Glomerular visceral epithelial cell (primary cell): Measurements from ENCODE around the gene TMEM253.
A peak's percentile ranks its signal among the peaks of the same experiment; 100 is the strongest.

Experiments
- DNase-seq: peaks from one replicate; pipeline ENCODE4 v3.0.0-alpha.2; 2016; ENCODE audit errors: extremely low spot score

Gene TMEM253

DNA sequence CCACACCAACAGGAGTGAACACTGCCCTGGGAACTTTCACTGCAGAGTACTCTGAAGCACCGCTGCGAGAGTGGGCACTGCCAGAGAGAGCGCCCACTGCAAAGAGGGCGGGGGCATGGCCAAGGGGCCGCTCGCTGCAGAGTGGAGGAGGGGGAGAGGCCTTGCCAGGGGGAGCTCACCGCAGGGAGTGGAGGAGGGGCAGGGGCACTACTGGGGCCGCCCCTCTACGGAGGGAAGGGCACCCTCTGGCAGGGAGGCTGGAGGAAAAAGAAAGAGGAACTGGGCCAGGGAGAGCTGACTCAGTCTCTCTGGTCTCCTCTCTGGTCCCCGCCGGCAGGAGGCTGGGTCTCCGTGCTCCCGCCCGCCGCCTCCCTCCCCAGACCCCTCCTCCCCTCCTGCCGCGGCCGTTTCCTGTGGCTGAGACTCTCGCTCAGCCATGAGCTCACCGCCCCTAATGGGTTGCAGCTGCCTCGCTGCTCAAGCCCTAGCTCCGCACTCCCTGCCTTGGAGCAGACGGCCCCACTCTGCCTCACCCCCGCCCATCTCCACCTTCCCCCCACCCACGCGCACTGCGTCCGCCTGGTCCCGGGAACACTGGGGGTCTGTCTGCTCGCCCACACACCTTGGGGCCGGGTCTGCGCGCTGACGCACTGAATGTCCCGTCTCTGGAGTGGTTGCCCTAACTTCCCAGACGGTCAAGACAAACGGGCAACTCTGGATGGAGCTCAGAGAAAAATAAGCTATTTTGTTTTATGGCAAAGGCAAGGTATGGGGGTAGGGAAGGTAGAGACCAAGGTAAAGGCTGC lies 29.4 kb upstream of the TMEM253 start:
- DNase-seq, result peak; percentile 95

DNA sequence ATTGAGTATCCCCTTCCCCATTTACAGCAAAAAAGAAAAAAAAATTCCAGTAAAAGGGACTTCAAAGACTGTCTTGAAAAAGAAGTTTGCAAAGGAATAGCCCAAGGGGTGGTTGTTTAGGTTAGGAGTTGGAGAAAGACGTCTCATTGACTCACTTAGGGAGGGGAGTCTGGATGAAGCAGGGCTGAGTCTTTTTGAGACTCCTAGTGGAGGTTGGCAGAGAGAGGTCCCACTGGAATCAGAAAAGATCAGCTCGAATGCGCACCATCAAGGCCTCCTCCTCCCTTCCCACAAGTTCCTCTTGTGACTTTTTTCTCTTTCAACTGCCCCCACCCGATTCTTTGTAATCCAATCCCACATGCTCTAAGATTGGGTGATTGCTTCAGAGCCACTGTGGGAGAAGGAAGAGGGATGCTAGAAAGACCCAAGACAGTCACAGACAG lies 28.8 kb upstream of the TMEM253 start:
- DNase-seq, result no peak

DNA sequence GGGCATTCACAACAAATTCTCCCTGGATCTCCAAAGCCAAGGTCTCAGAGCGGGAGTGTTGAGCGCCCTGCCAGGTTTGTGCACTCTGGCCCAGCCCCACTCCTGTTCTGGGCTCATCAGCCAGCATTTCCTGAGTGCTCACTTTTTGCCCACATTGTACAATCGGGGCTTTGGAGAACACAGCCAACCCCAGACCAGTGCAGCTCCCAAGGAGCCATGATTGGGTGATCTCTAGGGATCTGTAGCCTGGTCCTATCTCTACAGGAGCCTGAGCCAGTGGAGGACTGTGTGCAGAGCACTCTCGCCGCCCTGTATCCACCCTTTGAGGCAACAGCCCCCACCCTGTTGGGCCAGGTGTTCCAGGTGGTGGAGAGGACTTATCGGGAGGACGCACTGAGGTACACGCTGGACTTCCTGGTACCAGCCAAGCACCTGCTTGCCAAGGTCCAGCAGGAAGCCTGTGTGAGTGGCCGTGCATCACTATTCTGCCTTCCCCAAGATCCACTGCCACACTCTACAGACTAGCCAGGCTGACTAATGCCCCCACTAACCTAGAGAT lies 28.0 kb upstream of the TMEM253 start:
- no peak for DNase-seq

DNA sequence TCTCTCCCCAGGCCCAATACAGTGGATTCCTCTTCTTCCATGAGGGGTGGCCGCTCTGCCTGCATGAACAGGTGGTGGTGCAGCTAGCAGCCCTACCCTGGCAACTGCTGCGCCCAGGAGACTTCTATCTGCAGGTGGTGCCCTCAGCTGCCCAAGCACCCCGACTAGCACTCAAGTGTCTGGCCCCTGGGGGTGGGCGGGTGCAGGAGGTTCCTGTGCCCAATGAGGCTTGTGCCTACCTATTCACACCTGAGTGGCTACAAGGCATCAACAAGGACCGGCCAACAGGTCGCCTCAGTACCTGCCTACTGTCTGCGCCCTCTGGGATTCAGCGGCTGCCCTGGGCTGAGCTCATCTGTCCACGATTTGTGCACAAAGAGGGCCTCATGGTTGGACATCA lies 26.9 kb upstream of the TMEM253 start:
- no peak for DNase-seq

DNA sequence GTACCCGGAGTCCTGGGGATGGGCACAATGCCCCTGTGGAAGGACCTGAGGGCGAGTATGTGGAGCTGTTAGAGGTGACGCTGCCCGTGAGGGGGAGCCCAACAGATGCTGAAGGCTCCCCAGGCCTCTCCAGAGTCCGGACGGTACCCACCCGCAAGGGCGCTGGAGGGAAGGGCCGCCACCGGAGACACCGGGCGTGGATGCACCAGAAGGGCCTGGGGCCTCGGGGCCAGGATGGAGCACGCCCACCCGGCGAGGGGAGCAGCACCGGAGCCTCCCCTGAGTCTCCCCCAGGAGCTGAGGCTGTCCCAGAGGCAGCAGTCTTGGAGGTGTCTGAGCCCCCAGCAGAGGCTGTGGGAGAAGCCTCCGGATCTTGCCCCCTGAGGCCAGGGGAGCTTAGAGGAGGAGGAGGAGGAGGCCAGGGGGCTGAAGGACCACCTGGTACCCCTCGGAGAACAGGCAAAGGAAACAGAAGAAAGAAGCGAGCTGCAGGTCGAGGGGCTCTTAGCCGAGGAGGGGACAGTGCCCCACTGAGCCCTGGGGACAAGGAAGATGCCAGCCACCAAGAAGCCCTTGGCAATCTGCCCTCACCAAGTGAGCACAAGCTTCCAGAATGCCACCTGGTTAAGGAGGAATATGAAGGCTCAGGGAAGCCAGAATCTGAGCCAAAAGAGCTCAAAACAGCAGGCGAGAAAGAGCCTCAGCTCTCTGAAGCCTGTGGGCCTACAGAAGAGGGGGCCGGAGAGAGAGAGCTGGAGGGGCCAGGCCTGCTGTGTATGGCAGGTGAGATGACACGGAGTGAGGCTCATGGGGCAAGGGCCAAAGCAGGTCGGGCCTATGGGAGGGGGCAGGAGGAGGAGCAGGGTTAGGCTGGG lies 26.2 kb upstream of the TMEM253 start:
- DNase-seq, result no peak

DNA sequence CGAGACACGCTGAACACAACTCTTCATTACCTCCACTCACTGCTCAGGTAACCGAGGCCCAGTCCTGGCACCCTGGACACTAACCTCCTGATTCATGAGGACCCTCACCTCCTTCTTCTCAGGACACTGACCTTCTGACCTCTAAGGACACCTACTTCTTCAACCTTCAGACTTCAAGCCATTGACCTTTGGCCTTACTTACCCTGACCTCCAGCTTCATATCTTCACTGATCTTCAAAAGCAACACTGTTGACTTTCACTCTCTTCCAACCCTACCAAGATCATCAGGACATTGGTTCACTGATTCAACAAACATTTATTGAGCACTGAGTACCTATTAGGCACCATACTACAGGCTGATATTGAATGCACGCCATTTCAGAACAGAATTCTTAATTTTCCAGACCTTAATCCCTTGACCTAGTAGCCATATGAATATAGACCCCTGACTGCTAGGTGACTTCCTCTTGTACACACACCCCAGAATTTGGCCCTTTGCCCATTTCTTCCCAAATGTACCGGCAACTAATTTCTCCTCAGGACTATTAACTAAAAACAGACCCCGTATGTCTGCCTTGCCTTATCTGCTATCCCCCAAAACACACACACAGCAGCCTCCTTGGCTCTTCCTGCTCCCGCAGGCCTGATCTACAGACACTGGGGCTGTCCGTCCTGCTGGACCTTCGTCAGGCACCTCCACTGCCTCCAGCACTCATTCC lies 25.0 kb upstream of the TMEM253 start:
- DNase-seq, result no peak

DNA sequence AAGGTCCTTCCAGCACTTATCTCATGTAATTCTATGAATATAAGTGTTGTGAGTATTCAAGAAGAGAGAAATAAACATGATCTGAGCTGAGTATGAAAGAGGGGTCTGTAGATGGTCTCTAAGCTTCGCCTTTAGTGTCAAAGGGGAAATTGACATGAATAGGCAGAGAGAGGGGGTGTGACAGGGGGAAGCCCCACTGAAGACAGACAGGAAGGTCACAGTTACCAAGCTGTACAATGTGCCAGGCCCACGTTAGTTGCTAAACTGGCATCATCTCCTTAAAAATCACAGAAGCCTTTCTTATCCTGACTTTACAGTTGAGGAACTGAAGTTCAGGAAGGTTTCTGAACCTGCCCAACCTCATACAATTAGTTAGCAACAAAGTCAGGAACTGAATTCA lies 23.2 kb upstream of the TMEM253 start:
- DNase-seq, result no peak

DNA sequence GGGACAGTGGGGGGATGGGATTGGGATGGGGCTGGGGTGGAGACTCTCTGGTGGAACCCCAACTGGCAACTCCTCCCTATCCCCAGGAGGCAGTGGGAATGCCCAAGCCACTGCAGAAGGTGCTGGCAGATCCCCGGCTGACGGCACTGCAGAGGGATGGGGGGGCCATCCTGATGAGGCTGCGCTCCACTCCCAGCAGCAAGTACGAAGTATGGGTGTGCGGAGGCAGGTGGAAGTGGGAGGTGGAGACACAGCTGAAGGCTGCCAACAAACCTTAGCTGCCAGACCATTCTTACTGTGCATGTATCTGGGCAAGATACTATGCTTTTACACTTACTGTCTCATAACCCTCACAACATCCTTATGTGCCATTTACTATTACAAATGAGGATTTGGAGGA lies 22.6 kb upstream of the TMEM253 start:
- DNase-seq, result no peak

DNA sequence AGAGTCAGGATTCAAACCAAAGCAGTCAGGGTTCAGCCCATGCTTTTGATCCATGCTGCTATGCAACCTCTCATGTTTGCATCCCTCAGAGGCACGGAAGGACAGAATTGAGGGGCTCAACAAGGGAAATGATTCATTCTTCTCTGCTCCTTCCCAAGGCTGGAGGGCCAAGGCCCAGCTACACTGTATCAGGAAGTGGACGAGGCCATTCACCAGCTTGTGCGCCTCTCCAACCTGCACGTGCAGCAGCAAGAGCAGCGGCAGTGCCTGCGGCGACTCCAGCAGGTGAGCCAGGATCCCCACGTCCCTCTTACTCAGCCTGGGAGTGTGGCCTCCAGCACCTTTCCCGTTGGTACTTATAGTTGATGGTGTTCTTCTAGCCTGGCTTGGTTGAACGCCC lies 22.1 kb upstream of the TMEM253 start:
- DNase-seq, result no peak

DNA sequence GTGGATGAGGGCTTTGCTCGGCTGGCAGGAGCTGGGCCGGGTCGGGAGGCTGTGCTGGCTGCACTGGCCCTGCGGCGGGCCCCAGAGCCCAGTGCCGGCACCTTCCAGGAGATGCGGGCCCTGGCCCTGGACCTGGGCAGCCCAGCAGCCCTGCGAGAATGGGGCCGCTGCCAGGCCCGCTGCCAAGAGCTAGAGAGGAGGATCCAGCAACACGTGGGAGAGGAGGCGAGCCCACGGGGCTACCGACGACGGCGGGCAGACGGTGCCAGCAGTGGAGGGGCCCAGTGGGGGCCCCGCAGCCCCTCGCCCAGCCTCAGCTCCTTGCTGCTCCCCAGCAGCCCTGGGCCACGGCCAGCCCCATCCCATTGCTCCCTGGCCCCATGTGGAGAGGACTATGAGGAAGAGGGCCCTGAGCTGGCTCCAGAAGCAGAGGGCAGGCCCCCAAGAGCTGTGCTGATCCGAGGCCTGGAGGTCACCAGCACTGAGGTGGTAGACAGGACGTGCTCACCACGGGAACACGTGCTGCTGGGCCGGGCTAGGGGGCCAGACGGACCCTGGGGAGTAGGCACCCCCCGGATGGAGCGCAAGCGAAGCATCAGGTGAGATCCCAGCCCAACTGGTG lies 19.2 kb upstream of the TMEM253 start:
- no peak for DNase-seq

DNA sequence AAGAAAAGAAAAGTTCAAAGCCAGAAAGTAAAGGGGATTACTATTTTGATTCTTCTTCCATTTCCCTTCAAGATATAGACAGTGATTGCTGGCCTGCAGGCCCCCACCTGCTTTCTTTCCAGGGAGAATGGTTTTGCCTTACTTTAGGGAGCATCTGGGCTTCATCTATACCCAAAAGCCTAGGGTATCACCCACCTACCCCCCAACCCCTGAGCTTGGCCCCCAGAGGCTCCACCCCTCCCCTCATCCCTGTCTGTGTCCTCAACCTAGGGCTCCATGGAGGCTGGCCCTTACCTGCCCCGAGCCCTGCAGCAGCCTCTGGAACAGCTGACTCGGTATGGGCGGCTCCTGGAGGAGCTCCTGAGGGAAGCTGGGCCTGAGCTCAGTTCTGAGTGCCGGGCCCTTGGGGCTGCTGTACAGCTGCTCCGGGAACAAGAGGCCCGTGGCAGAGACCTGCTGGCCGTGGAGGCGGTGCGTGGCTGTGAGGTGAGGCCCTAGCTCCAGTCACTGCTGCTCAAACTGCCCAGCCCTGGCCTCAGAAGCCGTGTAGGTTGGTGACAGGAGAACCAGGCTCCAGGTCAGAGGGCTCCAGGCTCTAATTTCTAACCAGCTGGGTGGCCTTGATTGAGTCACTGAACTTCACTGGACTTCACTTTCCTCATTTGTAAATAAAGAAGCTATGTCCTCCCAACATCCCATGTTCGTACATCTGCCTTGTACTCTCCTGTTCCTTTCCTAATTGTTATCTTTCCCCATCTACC lies 17.1 kb upstream of the TMEM253 start:
- DNase-seq, result no peak

DNA sequence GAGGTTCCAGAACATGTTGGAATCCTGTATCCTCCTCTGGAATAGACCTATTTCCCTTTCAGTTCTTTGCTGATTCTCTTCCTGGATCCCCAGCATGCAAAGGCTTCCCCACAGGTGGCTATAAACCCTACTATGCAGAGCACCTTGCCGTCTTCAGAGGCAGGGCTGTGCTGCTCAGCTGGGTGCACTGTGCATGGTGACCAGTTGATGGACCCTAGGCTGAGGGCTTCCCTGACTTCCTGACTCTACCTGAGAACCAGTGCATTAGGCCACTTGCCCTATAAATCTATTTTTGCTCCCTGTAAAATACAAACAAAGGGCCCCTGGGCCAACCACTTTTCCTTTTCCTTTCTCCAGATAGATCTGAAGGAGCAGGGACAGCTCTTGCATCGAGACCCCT lies 16.5 kb upstream of the TMEM253 start:
- DNase-seq, result no peak

DNA sequence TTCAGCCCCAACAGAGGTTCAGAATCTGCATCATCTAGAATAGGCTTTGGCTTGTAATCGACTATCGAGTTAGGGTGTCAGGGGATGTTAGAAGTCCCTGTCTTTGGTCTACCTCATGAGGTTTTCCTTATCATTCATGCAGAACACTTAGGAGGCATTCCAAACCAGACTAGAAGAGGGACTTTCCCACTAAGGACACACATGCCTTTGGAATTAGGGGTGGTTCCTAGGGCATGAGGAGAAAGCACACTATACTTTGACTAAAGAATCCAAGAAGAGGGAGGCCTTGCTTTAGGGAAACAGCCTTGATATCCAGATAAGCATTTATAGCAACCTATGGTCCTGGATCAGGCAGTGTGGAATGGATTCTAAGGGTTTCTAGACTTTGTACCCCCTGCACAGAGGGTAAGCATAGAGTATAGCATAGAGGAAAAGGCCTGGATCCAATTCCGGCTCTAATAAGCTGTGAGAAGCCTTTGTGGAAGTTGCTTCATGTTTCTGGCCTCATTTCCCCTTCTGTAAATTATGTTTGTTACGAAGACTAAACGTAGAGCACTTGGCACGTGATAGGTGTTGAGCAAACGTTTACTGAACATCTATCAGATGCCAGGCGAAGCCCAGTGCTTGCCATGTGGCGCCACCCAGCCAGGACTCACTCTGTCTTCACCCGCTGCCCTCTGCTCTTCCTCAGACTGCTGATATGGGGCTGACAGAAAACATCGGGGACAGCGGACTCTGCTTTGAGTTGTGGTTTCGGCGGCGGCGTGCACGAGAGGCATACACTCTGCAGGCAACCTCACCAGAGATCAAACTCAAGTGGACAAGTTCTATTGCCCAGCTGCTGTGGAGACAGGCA lies 15.6 kb upstream of the TMEM253 start:
- peak; percentile 91 for DNase-seq

DNA sequence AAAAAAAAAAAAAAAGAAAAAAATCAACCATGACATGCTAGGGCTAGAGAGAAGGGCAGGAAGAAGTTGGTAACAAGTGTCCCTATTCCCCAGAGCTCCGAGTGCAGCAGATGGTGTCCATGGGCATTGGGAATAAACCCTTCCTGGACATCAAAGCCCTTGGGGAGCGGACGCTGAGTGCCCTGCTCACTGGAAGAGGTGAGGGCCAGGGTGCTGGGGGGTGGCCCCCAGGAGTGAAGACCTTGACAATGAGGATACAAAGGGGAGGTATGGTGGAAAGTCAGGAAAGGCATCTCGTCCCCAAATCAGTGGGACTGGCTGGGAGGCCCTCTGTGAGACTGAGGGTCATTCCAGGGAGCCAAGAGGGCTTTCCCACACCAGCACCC lies 14.0 kb upstream of the TMEM253 start:
- DNase-seq, result no peak

DNA sequence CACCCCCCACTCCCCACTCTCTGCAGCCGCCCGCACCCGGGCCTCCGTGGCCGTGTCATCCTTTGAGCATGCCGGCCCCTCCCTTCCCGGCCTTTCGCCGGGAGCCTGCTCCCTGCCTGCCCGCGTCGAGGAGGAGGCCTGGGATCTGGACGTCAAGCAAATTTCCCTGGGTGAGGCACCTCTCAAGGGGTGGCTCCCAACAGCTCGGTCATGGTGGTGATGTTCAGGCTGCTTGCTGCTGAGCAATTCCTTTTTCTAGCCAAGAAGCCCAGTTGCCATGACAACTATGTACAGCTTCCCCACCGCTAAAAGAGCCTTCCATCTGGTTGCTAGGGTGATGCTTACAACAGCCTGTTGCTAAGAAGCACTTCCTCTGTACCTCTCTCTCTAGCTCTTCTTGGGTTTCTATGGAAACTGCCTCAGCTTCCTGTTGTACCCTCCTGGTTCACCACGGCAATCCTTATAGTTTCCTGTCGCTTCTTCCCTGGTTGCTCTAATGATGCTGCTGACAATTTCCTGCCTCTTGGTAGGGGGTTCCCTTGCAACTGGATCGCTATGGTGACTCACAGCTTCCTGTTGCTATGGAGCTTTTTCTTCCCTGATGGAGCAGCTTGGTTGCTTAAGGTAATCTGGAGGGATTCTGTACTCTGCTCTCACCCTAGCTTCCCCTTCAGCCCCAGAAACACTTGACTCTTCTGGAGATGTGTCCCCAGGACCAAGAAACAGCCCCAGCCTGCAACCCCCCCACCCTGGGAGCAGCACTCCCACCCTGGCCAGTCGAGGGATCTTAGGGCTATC lies 13.4 kb upstream of the TMEM253 start:
- DNase-seq, result peak; percentile 95

DNA sequence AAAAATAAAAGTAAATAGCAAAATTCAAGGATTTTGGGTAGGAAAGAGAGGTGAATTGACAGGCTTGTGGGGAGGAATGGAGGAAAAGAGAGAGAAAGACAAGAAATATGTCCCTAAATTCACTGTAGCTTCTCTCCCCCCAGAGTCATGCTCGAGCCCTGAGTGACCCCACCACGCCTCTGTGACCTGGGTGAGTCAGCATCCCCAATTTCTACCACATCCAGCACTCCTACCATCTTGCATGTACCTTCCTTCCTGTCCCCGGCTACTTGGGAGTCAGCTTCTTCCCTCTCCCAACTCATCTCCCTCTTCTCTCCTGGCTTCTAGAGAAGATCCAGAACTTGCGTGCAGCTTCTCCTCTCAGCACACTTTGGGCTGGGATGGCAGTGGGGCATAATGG lies 12.2 kb upstream of the TMEM253 start:
- DNase-seq, result no peak

DNA sequence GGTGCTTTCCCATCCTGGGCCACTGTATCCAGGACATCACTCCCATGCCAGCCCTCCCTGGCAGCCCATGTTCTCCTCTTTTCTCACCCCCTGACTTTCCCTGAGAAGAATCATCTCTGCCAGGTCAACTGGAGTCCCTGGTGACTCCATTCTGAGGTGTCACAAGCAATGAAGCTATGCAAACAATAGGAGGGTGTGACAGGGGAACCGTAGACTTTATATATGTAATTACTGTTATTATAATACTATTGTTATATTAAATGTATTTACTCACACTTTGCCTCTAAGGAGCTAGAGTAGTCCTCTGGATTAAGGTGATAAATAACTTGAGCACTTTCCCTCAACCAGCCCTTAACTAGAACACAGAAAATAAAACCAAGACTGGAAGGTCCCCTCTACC lies 11.6 kb upstream of the TMEM253 start:
- no peak for DNase-seq

DNA sequence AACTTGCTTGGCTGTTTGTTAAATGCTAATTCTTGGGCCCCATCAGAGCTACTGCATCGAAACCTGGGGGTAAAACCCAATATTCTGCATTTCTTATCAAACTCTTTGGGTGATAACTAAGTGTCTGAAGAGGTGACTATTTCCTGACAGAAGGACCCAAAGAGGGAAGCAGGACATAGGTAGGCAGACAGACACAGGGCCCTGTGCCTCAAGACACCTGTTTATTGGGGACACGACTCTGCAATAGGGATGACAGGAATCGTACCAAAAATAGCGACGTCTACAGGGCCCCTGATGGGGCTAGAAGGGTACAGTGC lies 11.0 kb upstream of the TMEM253 start:
- DNase-seq, result no peak

DNA sequence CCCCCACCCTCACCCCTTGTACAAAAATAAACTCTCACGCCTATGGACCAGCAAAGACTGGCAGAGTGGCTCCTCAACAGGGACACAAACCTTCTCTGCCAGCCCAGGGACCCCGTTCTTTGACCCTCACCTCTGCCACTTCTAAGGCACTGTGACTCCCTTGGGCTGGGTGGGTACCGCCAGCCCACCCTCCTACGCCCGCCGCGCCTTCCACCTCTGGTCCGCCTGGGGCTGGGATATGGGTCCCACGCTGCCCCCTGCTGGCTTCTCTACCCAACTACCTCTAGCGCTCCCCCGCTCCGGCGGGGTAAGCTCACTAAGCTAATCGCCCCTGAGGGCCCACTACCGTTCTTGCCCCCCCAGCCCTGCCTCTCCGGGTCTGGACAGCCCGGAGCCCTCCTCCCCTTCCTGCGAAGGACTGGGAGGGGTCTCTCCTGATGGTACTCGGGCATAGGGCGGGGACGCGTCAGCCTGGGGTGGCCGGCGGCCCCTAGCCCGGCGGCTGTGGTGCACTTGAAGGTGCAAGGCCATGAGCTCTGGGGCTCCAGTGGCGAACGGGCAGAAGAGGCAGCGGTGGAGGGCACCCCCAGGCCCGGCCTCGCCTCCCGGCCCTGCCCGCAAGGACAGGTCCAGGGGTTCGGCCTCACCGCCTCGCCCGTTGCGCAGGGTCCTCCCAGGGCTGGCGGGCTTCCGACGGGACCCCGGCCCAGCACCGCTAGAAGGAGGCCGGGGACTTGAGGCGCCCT lies 10.5 kb upstream of the TMEM253 start:
- DNase-seq, result no peak
